Coronary artery (tissue), 2 donors: Measurements from ENCODE around the gene SORT1.

Source experiments
- DNase-seq: peaks from one replicate; pipeline ENCODE4 v3.0.0-alpha.2; 2017; ENCODE audit warnings: low spot score
- H3K27ac ChIP-seq, 2 donors: fragments of 200-600 bp; sonication (generic); one replicate each; pipeline ENCODE4 v1.5.1; 2016 to 2019
- H3K4me3 ChIP-seq: fragments of 200-600 bp; sonication (generic); 2 replicates; pipeline ENCODE4 v1.5.1; 2016; ENCODE audit warnings: mild to moderate bottlenecking, moderate library complexity
- CTCF ChIP-seq: fragments of 200-600 bp; sonication (generic); IDR thresholded peaks from one replicate; pipeline ENCODE4 v1.5.1; 2019; ENCODE audit warnings: antibody characterized with exemption

The SORT1 gene

GRCh38 chr1:109347511-109347910, 50.2 kb downstream of the SORT1 start:
- Histone ChIP-seq H3K27ac (no peak overlapping the region), H3K4me3 (no peak overlapping the region)
- no peak for TF ChIP-seq CTCF
- DNase-seq: no peak

GRCh38 chr1:109341944-109342930, 55.5 kb downstream of the SORT1 start:
- no peak for DNase-seq
- TF ChIP-seq CTCF: no peak
- no peak overlapping the region for H3K4me3 ChIP-seq
- H3K27ac ChIP-seq: peak overlapping the region in 1 of 2 donors; percentile 16

GRCh38 chr1:109338608-109339007, 59.1 kb downstream of the SORT1 start:
- no peak for TF ChIP-seq CTCF
- DNase-seq: no peak
- Histone ChIP-seq H3K4me3 (no peak overlapping the region), H3K27ac (no peak overlapping the region)

- no peak for TF ChIP-seq CTCF
- H3K4me3 ChIP-seq: no peak overlapping the region
- DNase-seq: no peak
- H3K27ac ChIP-seq: no peak overlapping the region
Observed at GRCh38 chr1:109338091-109338490, 59.6 kb downstream of the SORT1 start.

GRCh38 chr1:109335091-109335490, 62.6 kb downstream of the SORT1 start:
- peak overlapping the region in 1 of 2 donors; percentile 7 for H3K27ac ChIP-seq
- no peak overlapping the region for H3K4me3 ChIP-seq
- no peak for DNase-seq
- no peak for TF ChIP-seq CTCF

- DNase-seq: no peak
- Histone ChIP-seq H3K27ac (no peak overlapping the region), H3K4me3 (no peak overlapping the region)
- no peak for TF ChIP-seq CTCF
Observed at GRCh38 chr1:109331113-109331512, 66.6 kb downstream of the SORT1 start.

- Histone ChIP-seq H3K27ac (no peak overlapping the region), H3K4me3 (no peak overlapping the region)
- DNase-seq: no peak
- no peak for TF ChIP-seq CTCF
Observed at GRCh38 chr1:109327285-109327684, 70.4 kb downstream of the SORT1 start.
